Measurements from ENCODE around the gene MYH7.
"Not testable (repeated sequence)": the region's sequence is repeated elsewhere in the genome, so short reads cannot be mapped to it uniquely, and the experiment has no call there.

Gene MYH7

DNA sequence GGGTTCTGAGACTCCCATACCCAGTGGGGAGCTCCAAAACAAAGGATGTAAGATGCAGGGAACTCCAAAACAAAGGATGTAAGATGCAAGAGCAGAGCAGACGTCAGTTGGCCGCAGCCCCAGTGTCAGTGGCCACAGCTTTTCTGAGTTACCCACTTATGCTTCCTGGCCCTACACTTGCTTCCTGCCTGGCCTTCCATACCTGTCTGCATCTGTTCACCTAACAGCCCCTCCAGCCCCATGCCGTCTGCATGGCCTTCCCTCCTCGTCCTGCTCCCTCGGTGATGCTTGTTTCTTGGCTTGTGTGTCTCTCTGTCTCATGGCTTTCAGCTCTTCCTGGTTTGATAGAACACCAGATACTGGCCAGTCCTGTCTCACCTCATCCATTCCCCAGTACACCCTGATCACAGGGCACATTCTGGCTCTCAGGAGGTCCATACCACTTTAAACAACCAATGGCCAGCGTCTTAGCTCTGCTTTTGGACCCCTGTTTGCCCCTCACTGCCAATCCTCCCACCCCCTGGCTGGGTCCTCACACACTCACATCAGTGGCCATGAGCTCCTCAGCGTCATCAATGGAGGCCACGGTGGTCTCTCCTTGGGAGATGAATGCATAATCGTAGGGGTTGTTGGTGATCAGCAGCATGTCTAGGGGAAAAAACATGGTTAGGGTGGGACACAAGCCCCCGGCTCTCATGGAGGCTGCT, 5.3 kb downstream of the MYH7 start:
- DNase-seq = no peak

GRCh38 chr14:23428686-23429495, 6.6 kb downstream of the MYH7 start:
- DNase-seq = no peak

DNA sequence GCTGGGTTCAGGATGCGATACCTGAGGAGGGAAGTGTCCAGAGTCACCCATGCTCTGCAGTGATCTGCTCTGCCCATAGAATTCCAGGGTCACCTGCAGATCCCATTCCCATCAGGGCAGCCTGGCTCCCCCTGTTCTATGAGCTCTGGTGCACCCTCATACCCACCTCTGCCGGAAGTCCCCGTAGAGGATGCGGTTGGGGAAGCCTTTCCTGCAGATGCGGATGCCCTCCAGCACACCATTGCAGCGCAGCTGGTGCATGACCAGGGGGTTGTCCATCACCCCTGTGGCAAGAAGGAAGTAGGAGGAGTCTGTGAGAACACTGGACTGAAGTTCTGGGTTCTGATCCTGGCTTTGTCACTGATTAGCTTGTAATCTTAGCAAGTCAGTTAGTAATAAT, 9.7 kb downstream of the MYH7 start:
- DNase-seq = not testable (repeated sequence)

GRCh38 chr14:23425169-23425568, 10.3 kb downstream of the MYH7 start:
- DNase-seq = no peak

- DNase-seq = no peak
Observed at GRCh38 chr14:23423657-23424056, 11.8 kb downstream of the MYH7 start.

DNA sequence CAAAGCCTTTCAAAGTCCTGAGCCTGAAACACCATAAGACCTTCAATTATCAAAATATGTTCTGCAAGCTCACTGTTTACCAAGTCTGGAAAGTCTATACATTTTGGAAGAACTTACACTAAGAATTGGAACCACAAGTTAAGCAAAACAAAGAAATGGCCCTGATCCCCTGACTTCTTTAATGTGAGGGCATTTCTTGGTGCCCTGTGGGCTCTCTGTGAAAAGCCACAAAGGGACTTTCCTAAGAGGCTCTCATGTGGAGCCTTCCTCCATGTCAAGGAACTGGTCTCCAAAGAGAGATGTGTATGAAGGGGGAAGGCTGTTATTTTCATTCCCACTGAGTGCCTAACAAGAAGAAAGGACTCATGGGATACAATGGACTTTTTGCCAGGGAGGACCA, 13.9 kb downstream of the MYH7 start:
- no peak for DNase-seq

- not testable (repeated sequence) for DNase-seq
Observed at GRCh38 chr14:23419646-23420045, 15.8 kb downstream of the MYH7 start.

DNA sequence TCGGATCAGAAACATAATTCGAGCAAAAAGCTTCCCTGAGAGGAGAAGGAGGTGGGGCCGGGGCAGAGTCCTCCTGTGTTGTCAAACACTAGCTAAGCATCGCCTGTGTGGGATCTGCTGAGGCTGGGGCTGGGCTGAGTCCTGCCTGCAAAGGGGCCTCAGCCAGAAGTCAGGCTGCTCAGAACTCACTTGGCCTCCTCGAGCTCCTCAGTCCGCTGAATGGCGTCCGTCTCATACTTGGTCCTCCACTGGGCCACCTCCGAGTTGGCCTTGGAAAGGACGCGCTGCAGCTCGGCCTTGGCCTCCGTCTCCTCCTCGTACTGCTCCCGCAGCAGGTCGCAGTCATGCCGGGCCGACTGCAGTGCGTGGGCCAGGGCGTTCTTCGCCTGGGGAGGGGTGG, 17.4 kb downstream of the MYH7 start:
- DNase-seq = no peak

GRCh38 chr14:23417269-23417668, 18.2 kb downstream of the MYH7 start:
- not testable (repeated sequence) for DNase-seq

GRCh38 chr14:23416801-23417200, 18.7 kb downstream of the MYH7 start:
- DNase-seq = no peak

DNA sequence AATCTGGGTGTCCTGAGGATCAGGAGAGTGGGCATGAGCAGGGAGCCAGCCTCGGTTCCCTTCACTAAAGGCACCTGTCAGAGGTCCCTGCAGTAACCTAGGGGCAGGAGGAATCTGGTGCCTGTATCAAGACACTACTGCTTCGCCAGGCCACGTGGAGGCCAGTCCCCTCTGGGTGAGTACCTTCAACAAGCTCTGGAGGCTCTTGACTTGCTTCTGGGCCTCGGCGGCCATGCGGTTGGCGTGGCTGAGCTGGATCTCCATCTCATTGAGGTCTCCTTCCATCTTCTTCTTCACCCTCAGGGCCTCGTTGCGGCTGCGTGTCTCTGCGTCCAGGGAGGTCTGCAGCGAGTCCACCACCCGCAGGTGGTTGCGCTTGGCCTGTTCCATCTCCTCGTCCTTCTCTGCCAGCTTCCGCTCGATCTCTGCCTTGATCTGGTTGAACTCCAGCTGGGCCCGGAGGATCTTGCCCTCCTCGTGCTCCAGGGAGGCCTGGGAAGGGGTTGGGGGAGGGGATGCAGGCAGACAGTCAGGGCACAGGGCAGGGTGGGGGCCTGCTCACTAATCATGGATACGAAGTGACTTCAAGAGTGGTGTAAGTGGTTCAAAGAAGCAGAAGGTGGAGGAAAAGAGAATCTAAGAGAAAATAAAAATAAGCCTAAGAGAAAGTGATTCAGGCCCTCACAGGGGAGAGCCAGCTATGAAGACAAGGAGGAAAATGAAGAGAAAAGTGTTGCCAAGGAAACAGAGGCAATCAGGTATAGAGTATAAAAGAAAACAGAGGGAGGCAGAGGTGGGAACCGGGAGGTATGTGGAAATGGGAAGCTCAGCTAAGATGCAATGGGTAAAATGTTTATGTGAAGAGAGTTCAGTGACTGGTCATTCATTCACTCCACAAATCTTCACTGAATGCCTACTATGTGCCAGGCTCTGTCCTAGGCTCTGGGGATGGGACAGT, 19.4 kb downstream of the MYH7 start:
- DNase-seq = no peak

DNA sequence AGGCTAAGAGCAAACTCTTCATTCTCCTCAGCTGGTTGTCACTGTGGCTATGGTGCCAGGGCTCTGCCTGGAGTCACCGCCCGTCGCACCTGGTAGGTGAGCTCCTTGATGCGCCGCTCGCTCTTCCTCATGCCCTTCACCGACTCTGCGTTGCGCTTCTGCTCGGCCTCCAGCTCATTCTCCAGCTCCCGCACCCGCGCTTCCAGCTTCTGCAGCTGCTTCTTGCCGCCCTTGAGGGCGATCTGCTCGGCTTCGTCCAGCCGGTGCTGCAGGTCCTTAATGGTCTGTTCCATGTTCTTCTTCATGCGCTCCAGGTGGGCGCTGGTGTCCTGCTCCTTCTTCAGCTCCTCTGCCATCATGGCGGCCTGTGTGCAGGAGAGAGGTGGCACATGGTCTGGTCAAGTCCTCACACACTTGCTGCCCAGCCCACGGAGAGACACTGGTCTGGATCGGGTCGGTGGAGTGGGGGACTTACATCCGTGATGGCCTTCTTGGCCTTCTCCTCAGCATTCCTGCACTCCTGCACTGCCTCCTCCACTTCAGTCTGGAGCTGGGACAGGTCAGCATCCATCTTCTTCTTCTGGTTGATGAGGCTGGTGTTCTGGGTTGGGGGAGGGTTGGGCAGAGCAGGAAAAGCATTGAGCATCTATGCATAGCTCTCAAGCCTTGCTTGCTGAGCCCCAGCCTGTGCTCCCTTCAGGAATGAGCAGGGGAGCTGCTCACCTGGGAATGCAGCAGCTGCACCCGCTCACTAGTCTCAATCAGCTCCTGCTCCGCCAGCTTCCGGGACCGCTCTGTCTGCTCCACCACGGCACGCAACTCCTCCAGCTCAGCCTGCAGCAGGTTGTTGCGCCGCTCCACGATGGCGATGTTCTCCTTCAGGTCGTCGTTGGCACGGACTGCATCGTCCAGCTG, 20.3 kb downstream of the MYH7 start:
- no peak for DNase-seq

DNA sequence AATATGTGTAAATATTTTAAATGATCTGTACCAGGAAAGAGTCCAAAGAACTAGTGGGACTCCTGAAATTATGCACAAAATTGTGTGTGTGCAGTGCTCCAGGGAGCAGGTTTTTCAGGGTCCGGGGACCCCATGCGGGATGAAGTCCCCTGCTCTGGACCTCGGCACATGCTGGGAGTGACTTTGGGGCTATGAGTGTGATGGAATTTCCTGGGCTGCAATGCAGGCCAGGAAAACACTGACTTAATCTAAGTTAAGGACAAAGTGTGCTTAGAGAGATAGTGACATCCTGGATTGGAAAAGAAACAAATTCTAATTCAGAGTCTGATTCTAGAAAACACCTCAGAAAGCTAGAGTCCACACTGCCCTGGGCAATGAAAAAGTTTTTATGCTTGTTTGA, 21.2 kb downstream of the MYH7 start:
- DNase-seq = no peak

GRCh38 chr14:23413681-23414080, 21.8 kb downstream of the MYH7 start:
- no peak for DNase-seq

DNA sequence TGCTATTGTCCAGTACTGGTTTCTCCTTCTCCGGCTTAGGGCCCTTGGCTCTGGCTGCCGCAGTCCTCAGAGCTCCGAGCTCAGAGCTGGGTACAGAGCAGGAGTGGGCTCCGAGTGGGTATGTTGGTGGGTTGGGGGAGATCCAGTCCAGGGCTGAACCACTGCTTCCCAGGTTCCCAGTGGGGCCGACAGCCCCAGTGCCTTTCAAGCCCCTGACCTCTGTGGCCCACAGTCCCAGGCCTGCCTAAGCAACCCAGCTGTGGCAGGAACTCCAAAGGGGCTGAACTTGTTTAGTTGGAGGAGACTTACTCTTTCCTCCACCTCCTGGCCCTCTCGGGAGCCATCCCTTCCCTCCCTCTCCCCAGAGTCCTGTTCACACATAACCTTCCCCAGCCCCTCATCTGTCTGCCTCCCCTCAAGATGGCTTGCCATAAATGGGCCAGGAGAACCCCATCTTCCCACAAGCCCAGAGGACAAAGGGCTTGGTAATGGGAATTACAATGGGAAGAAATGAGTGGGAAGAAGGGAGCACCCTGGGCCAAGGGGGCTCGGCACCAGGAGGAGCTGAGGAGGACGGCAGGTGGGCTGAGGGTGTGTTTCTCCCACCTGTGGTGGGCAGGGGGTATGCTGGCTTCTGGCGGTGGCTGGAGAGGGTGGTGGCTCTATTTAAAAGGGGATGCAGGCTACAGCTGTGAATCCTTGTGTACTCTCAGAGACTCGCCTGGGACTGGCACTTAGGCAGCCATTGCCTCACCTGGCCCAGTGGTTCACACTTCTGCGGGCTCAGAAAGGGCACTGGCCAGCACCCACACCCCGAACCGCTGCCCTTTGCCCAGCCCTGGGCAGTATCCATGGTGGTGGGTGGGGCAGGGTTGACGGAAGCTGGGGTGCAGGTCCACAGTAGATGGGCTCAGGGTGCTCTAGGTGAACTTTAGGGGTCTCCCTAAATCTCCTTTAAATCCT, 23.6 kb downstream of the MYH7 start:
- DNase-seq = no peak

- no peak for DNase-seq
Observed at GRCh38 chr14:23409966-23410635, 25.4 kb downstream of the MYH7 start.

DNA sequence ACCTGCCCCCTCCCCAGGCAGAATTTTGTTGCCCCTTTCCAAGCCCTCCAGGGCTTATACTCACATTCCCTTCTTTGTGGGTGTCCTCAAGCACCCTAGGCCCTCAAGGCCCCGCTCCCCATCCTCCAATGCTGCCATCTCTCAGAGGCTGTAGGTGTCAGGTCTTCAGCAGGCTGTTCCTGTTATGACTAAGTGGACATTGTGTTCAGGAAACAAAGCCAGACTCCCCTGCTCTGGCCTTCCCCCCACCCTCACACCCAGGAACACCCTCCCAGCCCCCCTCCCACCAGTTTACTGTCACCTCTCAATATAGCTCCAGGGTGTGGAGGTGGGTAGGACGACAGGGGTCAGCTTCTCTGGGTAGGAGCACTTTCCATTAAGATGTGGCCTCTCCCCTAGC, 26.0 kb downstream of the MYH7 start:
- DNase-seq = no peak

GRCh38 chr14:23408307-23408630, 27.2 kb downstream of the MYH7 start:
- no peak for DNase-seq

DNA sequence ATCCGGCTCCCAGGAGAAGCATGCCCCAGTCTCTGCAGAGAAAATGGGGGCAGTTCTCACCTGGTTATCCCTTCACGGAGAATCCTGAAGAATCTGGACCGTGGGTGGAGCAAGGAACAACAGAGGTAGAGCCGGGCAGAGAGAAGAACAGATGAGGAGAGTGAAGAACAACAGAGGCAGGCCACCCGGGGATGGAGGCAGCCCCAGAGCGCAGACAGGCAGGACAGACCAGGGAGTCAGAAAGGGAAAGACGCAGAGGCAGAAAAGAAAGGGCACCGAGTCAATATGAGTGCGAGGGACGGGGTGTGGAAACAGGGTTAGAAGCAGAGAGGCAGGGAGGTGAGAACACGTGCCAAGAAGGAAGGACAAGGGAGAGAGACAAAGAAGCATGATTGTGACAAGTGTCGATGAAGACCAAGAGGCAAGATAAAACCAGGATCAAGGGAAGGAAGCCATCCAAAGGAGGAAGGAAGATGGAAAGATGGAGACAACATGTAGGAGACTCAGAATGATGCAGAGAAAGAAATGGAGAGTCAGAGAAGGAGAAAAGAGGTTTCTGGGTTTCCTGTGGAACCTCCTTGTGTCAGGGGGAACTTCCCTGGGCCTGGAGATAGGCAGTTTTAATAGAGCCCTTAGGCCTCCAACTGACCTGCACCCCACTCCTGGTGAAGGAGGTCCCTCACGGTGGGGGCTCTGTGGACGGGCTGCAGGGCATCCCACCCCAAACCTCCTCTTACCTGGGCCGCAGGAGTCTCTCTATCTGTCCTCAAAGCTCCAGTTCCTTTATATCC, 27.7 kb downstream of the MYH7 start, which contains the start of gene MYH6:
Gene MYH6, minus strand, starts transcription at position 758 of the 791 bp plus-strand sequence. CDS start 1,050 bp downstream, outside the sequence.
- DNase-seq = no peak

Data from right hindlimb (tissue), 1 donor.